WI38 (cell line): ENCODE results near the gene THSD4.
"Not testable (repeated sequence)": the region's sequence is repeated elsewhere in the genome, so short reads cannot be mapped to it uniquely, and the experiment has no call there.

ENCODE experiments used
- H3K4me3 ChIP-seq: 2 replicates; pipeline ENCODE4 v1.5.1; 2011; ENCODE audit warnings: low read depth, mild to moderate bottlenecking, control low read depth, low read length
- CTCF ChIP-seq: IDR thresholded peaks from 2 replicates; pipeline ENCODE4 v1.5.1; 2012; ENCODE audit warnings: low read depth, mild to moderate bottlenecking, control low read depth, low read length

Gene THSD4

GRCh38 chr15:71662306-71662705 is 547.0 kb downstream of the THSD4 start:
- no peak for TF ChIP-seq CTCF
- no peak overlapping the region for H3K4me3 ChIP-seq

DNA sequence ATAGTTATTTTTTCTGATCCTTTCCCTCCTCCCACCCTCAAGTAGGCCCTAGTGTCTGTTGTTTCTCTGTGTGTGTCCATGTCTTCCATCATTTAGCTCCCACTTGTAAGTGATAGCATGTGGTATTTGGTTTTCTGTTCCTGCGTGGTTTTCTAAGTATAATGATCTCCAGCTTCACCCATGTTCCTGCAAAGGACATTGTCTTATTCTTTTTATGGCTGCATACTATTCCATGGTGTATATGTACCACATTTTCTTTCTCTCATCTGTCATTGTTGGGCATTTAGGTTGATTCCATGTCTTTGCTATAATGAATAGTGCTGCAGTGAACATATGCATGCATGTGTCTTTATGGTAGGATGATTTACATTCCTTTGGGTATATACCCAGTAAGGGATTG is 549.4 kb downstream of the THSD4 start:
- no peak overlapping the region for H3K4me3 ChIP-seq
- TF ChIP-seq CTCF = no peak

- TF ChIP-seq CTCF = no peak
- no peak overlapping the region for H3K4me3 ChIP-seq
Measured at GRCh38 chr15:71666763-71667620, 551.7 kb downstream of the THSD4 start.

GRCh38 chr15:71669688-71670087 is 554.4 kb downstream of the THSD4 start:
- H3K4me3 ChIP-seq = no peak overlapping the region
- no peak for TF ChIP-seq CTCF

GRCh38 chr15:71670222-71670621 is 555.0 kb downstream of the THSD4 start:
- not testable (repeated sequence) for H3K4me3 ChIP-seq

DNA sequence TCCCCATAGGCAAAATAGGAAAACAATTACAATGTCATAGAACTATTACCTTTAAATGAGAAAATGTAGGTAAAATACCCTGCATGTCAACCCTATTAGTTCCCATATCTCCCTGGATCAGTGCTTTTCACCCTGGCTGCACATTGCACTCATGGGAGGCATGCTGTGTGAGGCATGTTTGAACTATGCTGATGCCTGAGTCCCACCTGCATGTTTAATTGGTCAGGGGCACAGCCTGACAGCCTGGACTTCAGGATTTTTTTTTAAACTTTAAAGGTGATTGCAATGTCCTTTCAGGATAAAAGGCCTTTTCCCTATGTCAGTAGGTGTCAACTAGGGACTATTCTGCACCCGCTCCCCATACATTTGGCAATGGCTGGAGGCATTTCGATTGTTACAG is 559.1 kb downstream of the THSD4 start:
- TF ChIP-seq CTCF = no peak
- no peak overlapping the region for H3K4me3 ChIP-seq

GRCh38 chr15:71677352-71677751 is 562.1 kb downstream of the THSD4 start:
- H3K4me3 ChIP-seq = no peak overlapping the region
- no peak for TF ChIP-seq CTCF

DNA sequence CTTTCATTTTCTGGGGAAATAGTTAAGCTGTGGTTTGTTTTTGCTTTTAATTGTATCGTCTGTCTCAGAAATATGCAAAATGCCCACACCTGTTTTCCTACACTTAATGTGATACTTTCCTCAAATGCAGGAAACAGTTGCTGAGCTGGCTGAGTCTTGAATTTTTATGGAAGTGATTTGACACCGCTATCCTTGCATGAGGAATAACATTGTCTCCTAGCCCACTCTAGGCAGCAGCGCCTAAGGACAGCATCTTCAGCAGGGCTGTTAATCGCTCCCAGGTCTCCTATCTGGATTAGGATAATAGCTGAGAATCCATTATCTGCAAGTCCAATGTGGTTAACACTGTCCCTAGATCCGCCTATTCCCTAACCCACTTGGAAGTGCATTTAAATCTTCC is 562.5 kb downstream of the THSD4 start:
- no peak for TF ChIP-seq CTCF
- no peak overlapping the region for H3K4me3 ChIP-seq
